BJ (cell line): ENCODE data around the gene HIPK1. TPM values are rescaled to one million over a fixed set of nuclear protein-coding genes. Genes with fewer than 3 reads are reported as not detected.

Source experiments
- CTCF ChIA-PET: fragments of 350-600 bp; formaldehyde crosslinking; extraction: SDS; loops from one replicate; lab custom pipeline; 2021; ENCODE audit warnings: antibody characterized with exemption, inconsistent platforms; lab: Yijun Ruan, JAX
- POLR2A ChIA-PET: fragments of 300-600 bp; sonication (Branson Sonifier 250); formaldehyde crosslinking; extraction: SDS; loops from one replicate; lab custom pipeline; 2021; ENCODE audit warnings: antibody characterized with exemption; lab: Charles Lee
- DNase-seq: peaks from one replicate; pipeline ENCODE4 v3.0.0-alpha.2; 2011; ENCODE audit warnings: low read depth
- H3K27me3 ChIP-seq: 2 replicates; pipeline ENCODE4 v1.6.0; 2011; ENCODE audit warnings: low read length; ENCODE audit not compliant: control insufficient read depth, insufficient read depth
- H3K36me3 ChIP-seq: 2 replicates; pipeline ENCODE4 v1.5.1; 2011; ENCODE audit warnings: low read length; ENCODE audit not compliant: control insufficient read depth, insufficient read depth
- H3K4me3 ChIP-seq: 2 replicates; pipeline ENCODE4 v1.5.1; 2011; ENCODE audit warnings: low read depth, mild to moderate bottlenecking, control low read depth, low read length
- polyA plus RNA-seq: library from polyadenylated mRNA; depleted of rRNA; stranded (reverse); fragments of >200 nt; gene quantifications from 2 replicates; pipeline ENCODE4 v1.2.3, GENCODE V29; 2011
- TF ChIP-seq, protein P1 (sequence below): IDR thresholded peaks from 2 replicates; pipeline ENCODE4 v1.5.1; 2011; ENCODE audit warnings: low read depth, mild to moderate bottlenecking, control low read depth, inconsistent platforms, low read length, moderate library complexity; ENCODE audit not compliant: insufficient read depth

Gene HIPK1
- polyA plus RNA-seq, 1 experiment = 29.7 TPM

DNA sequence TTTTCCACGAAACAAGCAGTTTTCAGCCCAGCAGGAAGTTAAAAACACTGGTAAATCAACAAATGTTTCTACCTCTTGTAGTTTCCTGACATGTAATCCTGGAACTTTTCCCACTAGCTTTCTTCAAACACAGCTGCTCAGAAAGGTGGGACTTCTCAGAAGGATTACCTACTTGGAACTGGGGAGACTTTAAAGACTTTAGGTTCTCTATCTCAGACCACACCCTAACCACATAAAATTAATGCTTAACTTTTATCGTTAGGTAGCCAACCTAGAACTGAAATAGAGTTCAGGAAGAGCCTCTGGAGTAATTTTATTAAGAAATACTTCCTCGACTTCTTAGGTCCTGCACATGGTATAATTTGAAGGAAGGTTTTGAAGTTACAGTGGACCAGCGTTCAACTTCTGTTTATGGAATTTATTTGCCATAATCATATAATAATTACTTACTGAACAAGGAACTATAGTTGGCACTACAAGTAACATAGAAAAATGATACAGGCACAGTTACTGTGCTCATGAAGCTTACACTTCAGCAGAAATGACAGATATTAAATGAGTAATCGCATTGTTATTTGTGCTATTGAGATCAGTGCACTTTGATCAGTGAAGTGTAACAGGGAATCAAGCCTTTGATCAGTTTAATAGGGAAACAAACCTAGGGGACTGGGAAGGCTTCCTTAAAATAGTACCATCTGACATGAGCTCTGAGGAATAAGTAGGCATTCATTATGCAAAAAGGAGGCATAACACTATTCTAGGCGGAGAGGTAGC lies 41.5 kb upstream of the HIPK1 start, which contains the start of gene BCL2L15:
Gene BCL2L15, minus strand, starts transcription at position 180 of the 774 bp plus-strand sequence. CDS start 206 bp downstream, outside the sequence.
- CTCF ChIA-PET = interaction anchor here (0.7 to 1.8 kb wide), 4 partner anchors 14 to 17 kb away, joined by 3 to 4 read pairs (median 4); partner anchors contain the start of gene AP4B1
- TF ChIP-seq, protein P1, sequence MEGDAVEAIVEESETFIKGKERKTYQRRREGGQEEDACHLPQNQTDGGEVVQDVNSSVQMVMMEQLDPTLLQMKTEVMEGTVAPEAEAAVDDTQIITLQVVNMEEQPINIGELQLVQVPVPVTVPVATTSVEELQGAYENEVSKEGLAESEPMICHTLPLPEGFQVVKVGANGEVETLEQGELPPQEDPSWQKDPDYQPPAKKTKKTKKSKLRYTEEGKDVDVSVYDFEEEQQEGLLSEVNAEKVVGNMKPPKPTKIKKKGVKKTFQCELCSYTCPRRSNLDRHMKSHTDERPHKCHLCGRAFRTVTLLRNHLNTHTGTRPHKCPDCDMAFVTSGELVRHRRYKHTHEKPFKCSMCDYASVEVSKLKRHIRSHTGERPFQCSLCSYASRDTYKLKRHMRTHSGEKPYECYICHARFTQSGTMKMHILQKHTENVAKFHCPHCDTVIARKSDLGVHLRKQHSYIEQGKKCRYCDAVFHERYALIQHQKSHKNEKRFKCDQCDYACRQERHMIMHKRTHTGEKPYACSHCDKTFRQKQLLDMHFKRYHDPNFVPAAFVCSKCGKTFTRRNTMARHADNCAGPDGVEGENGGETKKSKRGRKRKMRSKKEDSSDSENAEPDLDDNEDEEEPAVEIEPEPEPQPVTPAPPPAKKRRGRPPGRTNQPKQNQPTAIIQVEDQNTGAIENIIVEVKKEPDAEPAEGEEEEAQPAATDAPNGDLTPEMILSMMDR = no peak
- no peak for DNase-seq

DNA sequence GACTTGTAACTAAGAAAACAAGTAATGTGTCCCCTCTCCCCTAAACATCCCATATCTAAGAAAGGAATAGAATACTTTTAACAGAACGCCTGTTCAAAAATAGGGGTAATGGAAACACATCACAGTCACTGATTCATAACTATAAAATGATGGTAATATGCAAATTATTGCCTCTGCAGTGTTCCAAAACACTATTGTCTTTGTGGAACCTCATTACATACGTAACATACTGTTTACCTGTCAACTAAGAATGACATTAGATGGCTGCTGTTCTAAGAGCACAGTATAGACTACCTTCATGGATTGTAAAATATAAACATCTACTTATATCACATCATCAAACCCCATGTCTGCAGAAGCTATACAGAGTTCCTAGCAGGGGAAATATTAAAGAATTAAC lies 38.3 kb upstream of the HIPK1 start:
- H3K4me3 ChIP-seq = no peak overlapping the region
- peaks cover 2% of the 10 kb centered on the region; the same call in 1 of the 2 replicates for H3K36me3 ChIP-seq
- H3K27me3 ChIP-seq = no peaks in the 10 kb centered on the region
- TF ChIP-seq, protein P1 = no peak
- CTCF ChIA-PET = interaction anchor here (1.2 kb wide), 1 partner anchor 13 kb away, joined by 3 read pairs; the partner anchor contains the start of gene AP4B1
- POLR2A ChIA-PET = no interaction called here
- DNase-seq = no peak

More for the DNA sequence above, 41.5 kb upstream of the HIPK1 start, which contains the start of gene BCL2L15:
- H3K4me3 ChIP-seq = no peak within 1 kb of the TSS
- POLR2A ChIA-PET = no interaction called here
- H3K27me3 ChIP-seq = no peaks in the 10 kb centered on the region
- no peaks in the 10 kb centered on the region for H3K36me3 ChIP-seq

DNA sequence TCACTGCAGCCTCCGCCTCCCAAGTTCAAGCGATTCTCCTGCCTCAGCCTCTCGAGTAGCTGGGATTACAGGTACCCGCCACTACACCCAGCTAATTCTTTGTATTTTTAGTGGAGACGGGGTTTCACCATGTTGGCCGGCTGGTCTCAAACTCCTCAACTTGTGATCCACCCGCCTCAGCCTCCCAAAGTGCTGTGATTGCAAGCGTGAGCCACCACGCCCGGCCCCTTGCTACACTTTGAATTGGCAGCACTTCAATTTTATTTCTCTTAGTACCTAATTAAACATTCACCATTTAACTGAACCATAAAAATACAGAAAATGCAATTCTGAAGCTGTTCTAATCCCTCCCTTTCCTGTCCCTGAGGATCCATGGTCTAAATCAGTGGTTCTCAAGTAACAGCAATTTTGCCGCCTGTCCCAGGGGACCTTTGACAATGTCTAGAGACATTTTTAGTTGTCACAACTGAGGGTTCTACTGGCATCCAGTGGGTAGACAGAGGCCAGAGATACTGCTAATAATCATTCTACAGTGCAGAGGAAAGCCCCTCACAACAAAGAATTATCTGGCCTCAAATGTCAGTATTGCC lies 37.4 kb upstream of the HIPK1 start:
- CTCF ChIA-PET = no interaction called here
- H3K36me3 ChIP-seq = peaks cover 2% of the 10 kb centered on the region; the same call in 1 of the 2 replicates
- TF ChIP-seq, protein P1 = no peak
- no peaks in the 10 kb centered on the region for H3K27me3 ChIP-seq
- DNase-seq = no peak
- POLR2A ChIA-PET = no interaction called here
- no peak overlapping the region for H3K4me3 ChIP-seq

DNA sequence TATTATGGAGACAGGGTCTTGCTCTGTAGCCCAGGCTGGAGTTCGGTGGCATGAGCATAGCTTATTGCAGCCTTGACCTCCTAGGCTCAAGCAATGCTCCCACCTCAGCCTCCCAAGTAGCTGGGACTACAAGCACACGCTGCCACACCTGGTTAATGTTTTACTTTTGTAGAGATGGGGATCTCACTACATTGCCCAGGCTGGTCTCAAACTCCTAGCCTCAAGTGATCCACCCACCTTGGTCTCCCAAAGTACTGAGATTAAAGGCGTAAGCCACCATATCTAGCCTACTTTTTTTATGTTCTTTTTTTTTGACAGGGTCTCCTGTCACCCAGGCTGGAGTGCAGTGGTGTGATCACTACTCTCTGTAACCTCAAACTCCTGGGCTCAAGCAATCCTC lies 35.9 kb upstream of the HIPK1 start:
- TF ChIP-seq, protein P1 = no peak
- CTCF ChIA-PET = no interaction called here
- Histone ChIP-seq H3K36me3 (peaks cover 2% of the 10 kb centered on the region; the same call in 1 of the 2 replicates), H3K4me3 (no peak overlapping the region), H3K27me3 (no peaks in the 10 kb centered on the region)
- POLR2A ChIA-PET = no interaction called here
- no peak for DNase-seq

DNA sequence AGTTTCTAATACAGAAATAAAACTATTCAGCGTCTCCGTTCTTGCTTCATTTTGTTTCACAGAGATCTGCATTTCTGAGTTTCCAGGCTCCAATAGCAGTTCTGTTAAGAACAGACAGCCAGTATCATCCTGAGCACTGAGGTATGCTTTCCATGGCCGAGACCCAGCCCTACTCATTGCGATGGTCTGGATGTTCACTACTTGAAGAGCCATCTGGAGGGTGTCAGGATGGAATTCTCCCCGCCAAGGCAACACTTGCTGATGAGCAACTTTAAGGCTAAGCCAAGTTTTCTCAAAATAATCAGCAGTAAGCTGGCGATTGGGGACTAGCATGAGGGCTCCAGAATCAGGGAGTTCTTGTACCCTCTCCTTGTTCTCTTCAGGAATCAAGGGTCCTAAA lies 34.0 kb upstream of the HIPK1 start:
- Histone ChIP-seq H3K27me3 (no peaks in the 10 kb centered on the region), H3K4me3 (no peak overlapping the region), H3K36me3 (peaks cover 2% of the 10 kb centered on the region; the same call in 1 of the 2 replicates)
- ChIA-PET POLR2A (no interaction called here), CTCF (no interaction called here)
- DNase-seq = no peak
- TF ChIP-seq, protein P1 = no peak
